Osteoblast (primary cell): ENCODE data around the gene KCNAB1. TPM values are rescaled to one million over a fixed set of nuclear protein-coding genes. Genes with fewer than 3 reads are reported as not detected.
A peak's percentile ranks its signal among the peaks of the same experiment; 100 is the strongest.

Source experiments
- DNase-seq: peaks from one replicate; pipeline ENCODE4 v3.0.0; 2011; ENCODE audit warnings: low spot score, mixed read lengths; ENCODE audit not compliant: insufficient read length; ENCODE audit errors: missing footprints
- H2AFZ ChIP-seq: 2 replicates; pipeline ENCODE4 v1.6.0; 2011; ENCODE audit warnings: mild to moderate bottlenecking, low read length
- H3K27ac ChIP-seq: 2 replicates; pipeline ENCODE4 v1.5.1; 2011; ENCODE audit warnings: mild to moderate bottlenecking, low read depth, low read length, moderate library complexity
- H3K27me3 ChIP-seq: 2 replicates; pipeline ENCODE4 v1.6.0; 2012; ENCODE audit warnings: mild to moderate bottlenecking, control low read depth, inconsistent platforms, low read length, moderate library complexity; ENCODE audit not compliant: insufficient read depth
- H3K36me3 ChIP-seq: 2 replicates; pipeline ENCODE4 v1.5.1; 2011; ENCODE audit warnings: mild to moderate bottlenecking, low read length, control low read depth, moderate library complexity; ENCODE audit not compliant: insufficient read depth
- H3K4me1 ChIP-seq: 2 replicates; pipeline ENCODE4 v1.5.1; 2011; ENCODE audit warnings: mild to moderate bottlenecking, low read length, control low read depth, moderate library complexity; ENCODE audit not compliant: insufficient read depth
- H3K4me2 ChIP-seq: 2 replicates; pipeline ENCODE4 v1.6.0; 2011; ENCODE audit warnings: mild to moderate bottlenecking, low read length; ENCODE audit not compliant: insufficient read depth
- H3K4me3 ChIP-seq: fragments of 200-600 bp; sonication (generic); 3 replicates; pipeline ENCODE4 v1.5.1; 2012; ENCODE audit warnings: mild to moderate bottlenecking, low read length, inconsistent platforms; ENCODE audit not compliant: insufficient read depth
- H3K79me2 ChIP-seq: 2 replicates; pipeline ENCODE4 v1.6.0; 2012; ENCODE audit warnings: mild to moderate bottlenecking, low read length, control low read depth, inconsistent platforms; ENCODE audit not compliant: insufficient read depth
- H3K9me3 ChIP-seq: 2 replicates; pipeline ENCODE4 v1.5.1; 2011; ENCODE audit warnings: low read depth, low read length, control low read depth
- H4K20me1 ChIP-seq: 2 replicates; pipeline ENCODE4 v1.6.0; 2012; ENCODE audit warnings: mild to moderate bottlenecking, low read length, control low read depth; ENCODE audit not compliant: insufficient read depth
- total RNA-seq: library from RNA; depleted of rRNA; stranded (reverse); fragments of >200 nt; gene quantifications from 2 replicates; pipeline ENCODE4 v1.2.3, GENCODE V29; 2012
- TF ChIP-seq, protein P1 (sequence below): IDR thresholded peaks from 2 replicates; pipeline ENCODE4 v1.5.1; 2011; ENCODE audit warnings: mild to moderate bottlenecking, low read depth, low read length, moderate library complexity; ENCODE audit errors: extremely low read depth

Gene KCNAB1
- total RNA-seq, 1 donor: 0.36 TPM

DNA sequence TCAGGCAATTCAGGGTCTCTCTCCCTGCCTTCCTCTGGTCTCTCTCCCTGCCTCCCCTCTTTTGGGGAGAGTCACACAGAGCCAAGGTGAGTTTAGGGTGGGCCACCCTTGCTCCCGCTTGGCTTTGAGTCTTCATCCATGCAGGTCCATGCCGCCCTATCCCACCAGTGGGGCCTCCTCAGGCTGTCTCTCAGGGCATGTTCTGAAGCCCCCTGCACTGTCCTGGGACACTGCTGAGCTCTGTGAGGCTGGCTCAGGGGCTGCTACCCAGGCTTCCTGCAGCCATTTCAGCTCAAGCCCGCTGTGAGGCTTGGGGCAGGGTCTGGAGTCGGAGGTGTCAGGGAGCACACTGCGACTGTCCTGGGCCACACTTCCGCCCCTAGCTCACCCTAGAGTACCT, 231.4 kb downstream of the KCNAB1 start:
- no peak for DNase-seq
- H4K20me1 ChIP-seq: no peaks in the 10 kb centered on the region
- no peaks in the 10 kb centered on the region for H3K9me3 ChIP-seq
- no peaks in the 10 kb centered on the region for H3K79me2 ChIP-seq
- no peaks in the 10 kb centered on the region for H3K4me1 ChIP-seq
- no peaks in the 10 kb centered on the region for H3K27me3 ChIP-seq
- no peak overlapping the region for H3K27ac ChIP-seq
- no peak overlapping the region for H3K4me2 ChIP-seq
- H2AFZ ChIP-seq: no peak overlapping the region
- TF ChIP-seq, protein P1, sequence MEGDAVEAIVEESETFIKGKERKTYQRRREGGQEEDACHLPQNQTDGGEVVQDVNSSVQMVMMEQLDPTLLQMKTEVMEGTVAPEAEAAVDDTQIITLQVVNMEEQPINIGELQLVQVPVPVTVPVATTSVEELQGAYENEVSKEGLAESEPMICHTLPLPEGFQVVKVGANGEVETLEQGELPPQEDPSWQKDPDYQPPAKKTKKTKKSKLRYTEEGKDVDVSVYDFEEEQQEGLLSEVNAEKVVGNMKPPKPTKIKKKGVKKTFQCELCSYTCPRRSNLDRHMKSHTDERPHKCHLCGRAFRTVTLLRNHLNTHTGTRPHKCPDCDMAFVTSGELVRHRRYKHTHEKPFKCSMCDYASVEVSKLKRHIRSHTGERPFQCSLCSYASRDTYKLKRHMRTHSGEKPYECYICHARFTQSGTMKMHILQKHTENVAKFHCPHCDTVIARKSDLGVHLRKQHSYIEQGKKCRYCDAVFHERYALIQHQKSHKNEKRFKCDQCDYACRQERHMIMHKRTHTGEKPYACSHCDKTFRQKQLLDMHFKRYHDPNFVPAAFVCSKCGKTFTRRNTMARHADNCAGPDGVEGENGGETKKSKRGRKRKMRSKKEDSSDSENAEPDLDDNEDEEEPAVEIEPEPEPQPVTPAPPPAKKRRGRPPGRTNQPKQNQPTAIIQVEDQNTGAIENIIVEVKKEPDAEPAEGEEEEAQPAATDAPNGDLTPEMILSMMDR: no peak
- no peaks in the 10 kb centered on the region for H3K36me3 ChIP-seq
- H3K4me3 ChIP-seq: no peak overlapping the region

DNA sequence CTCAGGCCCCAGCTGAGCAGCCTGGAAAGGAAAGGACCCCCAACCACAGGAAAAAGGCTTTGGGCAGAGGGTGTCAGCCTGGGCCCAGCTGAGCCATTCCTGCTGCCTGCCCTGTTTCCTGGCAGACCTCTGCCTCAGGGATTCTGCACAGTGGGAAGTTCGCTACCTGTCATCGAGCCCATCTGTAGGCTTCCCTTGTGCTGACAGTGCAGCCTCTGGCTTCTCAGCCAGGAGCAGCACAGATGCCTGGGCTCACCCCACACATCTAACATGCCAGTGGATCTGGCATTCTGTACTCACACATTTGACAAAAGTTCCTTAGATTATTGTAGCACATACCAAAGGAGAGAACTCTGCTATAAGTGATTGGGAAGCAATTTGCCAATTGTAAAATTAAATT, 232.3 kb downstream of the KCNAB1 start:
- H3K27me3 ChIP-seq: no peaks in the 10 kb centered on the region
- TF ChIP-seq, protein P1: no peak
- no peak overlapping the region for H2AFZ ChIP-seq
- H3K4me3 ChIP-seq: no peak overlapping the region
- H3K9me3 ChIP-seq: no peaks in the 10 kb centered on the region
- H3K27ac ChIP-seq: no peak overlapping the region
- H4K20me1 ChIP-seq: no peaks in the 10 kb centered on the region
- H3K4me2 ChIP-seq: no peak overlapping the region
- no peaks in the 10 kb centered on the region for H3K4me1 ChIP-seq
- DNase-seq: no peak
- H3K36me3 ChIP-seq: no peaks in the 10 kb centered on the region
- H3K79me2 ChIP-seq: no peaks in the 10 kb centered on the region

DNA sequence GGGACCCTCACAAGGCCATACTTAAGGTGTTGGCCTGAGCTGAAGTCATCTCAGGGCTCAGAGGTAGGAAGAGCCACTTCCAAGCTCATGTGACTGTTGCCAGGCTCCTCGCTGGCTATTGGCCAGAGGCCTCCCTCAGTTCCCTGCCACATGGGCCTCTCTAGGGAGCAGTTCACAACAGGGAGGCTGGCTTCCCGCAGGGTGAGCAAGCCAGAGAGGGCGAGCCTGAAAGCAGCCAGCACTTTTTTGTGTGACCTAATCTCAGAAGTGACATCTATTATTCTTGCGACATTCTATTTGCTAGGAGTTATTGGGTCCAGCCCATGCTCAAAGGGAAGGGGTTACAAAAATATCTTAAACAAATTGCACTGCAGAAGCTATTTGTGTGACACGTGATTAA, 233.2 kb downstream of the KCNAB1 start:
- peak; percentile 36 for DNase-seq
- TF ChIP-seq, protein P1: no peak
- no peaks in the 10 kb centered on the region for H3K27me3 ChIP-seq
- no peak overlapping the region for H3K27ac ChIP-seq
- no peaks in the 10 kb centered on the region for H4K20me1 ChIP-seq
- no peak overlapping the region for H3K4me2 ChIP-seq
- H3K4me1 ChIP-seq: no peaks in the 10 kb centered on the region
- H3K36me3 ChIP-seq: no peaks in the 10 kb centered on the region
- H3K9me3 ChIP-seq: no peaks in the 10 kb centered on the region
- H3K4me3 ChIP-seq: no peak overlapping the region
- H3K79me2 ChIP-seq: no peaks in the 10 kb centered on the region
- no peak overlapping the region for H2AFZ ChIP-seq

DNA sequence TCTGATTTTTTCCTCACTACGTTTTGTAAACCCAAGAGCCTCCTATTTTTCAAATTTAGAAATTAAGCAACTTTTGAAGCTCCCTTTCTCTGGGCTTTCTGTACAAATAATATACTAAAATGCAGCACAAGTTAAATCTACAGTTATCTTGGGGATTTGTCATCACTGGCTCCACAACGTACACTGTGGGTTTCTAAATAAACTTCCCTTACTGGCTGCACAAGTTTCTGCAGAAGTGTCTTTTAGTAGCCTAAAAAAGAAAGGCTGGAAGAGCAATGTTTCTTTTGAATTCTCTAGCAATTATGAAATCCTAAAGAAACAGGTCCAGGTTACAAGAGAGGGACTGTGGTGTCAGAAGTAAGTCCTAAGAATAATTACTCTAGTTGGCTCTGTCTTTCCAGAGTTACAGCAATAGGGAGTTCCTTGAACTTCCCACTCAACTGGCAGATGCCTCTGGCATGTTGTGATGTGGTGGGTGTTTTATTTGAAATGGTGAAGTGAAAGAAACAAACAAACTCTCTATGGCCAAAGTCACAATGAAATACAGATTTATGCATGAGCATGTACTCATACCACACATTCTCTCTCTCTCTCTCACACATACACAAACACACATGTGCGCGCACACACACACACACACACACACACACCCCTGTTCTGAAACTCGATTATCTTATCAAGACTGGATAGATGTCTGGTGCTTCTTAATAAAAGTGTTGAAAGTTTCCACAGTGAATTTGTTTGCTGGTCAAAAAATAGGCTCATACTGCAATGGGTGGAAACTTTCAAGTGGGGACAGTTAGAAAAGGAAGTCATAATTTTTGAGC, 236.4 kb downstream of the KCNAB1 start:
- H3K27ac ChIP-seq: no peak overlapping the region
- no peaks in the 10 kb centered on the region for H3K36me3 ChIP-seq
- no peaks in the 10 kb centered on the region for H4K20me1 ChIP-seq
- no peaks in the 10 kb centered on the region for H3K27me3 ChIP-seq
- H3K4me2 ChIP-seq: no peak overlapping the region
- no peaks in the 10 kb centered on the region for H3K4me1 ChIP-seq
- no peak overlapping the region for H3K4me3 ChIP-seq
- no peaks in the 10 kb centered on the region for H3K79me2 ChIP-seq
- H3K9me3 ChIP-seq: no peaks in the 10 kb centered on the region
- peak; percentile 57 for DNase-seq
- no peak overlapping the region for H2AFZ ChIP-seq
- TF ChIP-seq, protein P1: no peak
